Activated effector memory CD4-positive, alpha-beta T cell treated with anti-CD3 and anti-CD28 coated beads, Interleukin-2, amount 50 U/mL, for 16 hours (primary cell): ENCODE measurements around the gene MYL12B.
A peak's percentile ranks its signal among the peaks of the same experiment; 100 is the strongest.

Experiments used
- DNase-seq: peaks from one replicate; pipeline ENCODE4 v3.0.0-alpha.2; 2020

The MYL12B gene

DNA sequence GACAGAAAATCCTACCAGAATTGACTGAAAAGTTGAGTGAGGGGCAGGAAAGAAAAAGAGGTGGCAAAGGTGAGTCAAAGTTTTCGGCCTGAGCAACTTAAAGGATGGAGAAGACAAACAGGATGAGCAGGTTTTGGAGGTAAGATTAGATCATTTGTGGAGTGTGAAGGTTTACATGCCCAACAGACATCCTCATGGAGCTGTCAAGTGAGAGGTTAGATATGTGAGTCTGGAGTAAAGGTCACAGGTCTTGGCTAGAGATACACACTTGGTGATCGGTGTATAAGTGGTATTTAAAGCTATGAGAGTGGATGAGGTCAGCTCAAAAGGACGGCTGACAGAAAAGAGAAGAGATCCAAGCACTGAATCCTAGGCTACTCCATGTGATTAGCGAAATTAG, 25.5 kb upstream of the MYL12B start:
- DNase-seq, result no peak

- DNase-seq, result no peak
Observed at GRCh38 chr18:3238742-3239141, 23.2 kb upstream of the MYL12B start.

- DNase-seq, result no peak
Observed at GRCh38 chr18:3245185-3245564, 16.8 kb upstream of the MYL12B start.

- DNase-seq, result peak; percentile 92
Observed at GRCh38 chr18:3245853-3246634, 15.9 kb upstream of the MYL12B start.

DNA sequence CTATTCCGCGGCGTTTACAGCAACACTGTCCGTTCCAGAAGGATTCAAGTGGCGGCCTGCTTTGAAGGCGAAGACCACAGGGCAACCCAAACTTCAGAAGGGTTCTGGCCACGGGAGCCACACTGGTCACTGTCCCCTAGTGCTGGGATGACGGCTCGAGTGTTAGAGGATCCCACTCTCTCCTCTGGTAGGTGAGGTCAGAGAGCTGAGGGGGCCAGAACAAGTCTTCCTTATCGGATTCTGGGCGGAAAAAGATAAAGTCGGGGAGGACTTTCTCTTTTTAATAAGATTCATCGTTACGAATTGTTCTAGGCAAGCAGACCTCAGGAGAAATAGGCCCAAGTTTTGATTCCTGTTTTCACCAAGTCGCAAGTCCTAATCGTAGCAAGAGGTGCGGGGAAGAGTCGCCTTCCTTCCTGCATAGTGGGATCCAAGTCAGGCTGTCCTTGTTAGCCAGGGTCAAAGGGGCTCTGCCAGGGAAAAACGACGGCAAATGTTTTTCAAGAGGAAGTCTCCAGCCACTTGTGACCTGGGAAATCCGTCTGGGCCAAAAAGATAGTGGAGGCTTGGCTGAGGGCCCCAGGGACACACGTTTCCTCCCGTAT, 15.2 kb upstream of the MYL12B start:
- peak; percentile 75 for DNase-seq

- peak; percentile 96 for DNase-seq
Observed at GRCh38 chr18:3247240-3248061, 14.5 kb upstream of the MYL12B start, which contains the start of gene MYL12A. Gene MYL12A, plus strand, starts transcription at chr18:3247801. Its CDS starts 5,447 bp downstream, at chr18:3253248.

GRCh38 chr18:3248062-3248657, 13.8 kb upstream of the MYL12B start:
- no peak for DNase-seq

- DNase-seq, result peak; percentile 67
Observed at GRCh38 chr18:3248658-3249359, 13.1 kb upstream of the MYL12B start.

DNA sequence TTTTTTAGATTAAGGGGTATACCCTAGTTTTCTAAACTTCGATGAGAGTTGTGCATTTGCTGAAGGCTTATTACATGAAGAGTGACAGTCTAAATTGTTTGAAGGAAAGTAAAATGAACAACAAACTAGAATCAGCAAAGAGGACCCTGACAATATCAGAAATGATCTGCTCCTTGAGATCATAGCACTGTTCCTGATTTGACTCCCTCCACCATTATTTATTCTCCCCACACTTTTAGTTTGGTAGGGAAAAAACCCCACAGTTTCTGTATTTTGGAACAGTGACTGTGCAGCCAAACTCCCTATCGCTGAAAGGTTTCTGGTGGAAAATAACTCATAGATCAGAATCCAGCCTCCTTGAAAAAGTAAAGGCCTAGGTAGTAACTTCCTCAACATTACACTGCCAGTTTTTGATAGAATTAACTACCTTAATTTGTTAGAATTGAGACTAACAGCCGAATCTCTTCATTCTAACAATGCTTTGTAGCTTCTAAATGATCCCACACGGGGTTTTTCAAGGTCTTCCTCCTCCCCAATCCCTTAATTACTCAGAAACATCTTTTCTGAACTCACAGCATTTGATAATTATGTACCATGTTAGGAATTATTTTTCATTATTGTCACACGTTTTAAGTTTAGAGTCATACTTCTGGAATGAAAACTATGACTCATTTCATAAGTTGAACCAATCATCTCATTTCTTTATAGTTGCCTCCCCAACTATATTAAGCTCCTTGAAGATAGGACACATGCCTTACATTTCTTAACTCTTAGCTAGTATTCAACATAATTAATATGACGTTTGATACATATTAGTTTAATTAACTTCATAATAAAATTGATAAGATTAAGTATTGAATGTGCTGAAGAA, 11.5 kb upstream of the MYL12B start:
- no peak for DNase-seq

DNA sequence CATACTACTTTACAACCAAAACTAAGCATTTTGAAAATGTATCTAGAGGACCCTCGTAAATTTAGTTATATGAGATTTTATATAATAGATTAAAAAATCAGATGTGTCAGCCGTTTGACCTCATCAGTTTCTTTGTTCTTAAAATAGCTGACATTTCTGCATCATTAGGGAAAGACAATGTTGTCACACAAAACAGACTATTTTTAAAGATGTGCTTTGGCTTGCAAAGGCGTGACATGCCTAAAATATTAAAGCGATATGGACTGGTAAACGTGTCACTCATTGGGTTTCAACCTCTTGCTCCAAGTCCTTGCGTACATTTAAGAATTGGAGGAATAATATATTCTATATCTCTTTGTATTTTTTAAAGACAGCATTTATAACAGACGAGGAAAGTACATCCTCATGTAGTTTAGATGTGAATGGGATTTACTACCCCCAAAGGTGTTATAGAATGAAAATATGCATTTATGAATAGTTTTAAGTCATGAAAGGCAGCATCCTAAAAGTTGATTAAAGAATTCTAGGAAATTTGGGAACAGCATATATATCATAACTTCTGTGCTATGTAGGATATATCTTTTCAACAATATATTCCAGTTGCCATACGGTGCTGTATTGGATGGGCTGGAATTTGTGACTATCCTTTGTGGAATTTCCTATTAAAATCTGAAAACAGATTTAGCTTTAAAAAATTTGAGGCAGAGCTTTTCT, 10.5 kb upstream of the MYL12B start:
- DNase-seq, result no peak

DNA sequence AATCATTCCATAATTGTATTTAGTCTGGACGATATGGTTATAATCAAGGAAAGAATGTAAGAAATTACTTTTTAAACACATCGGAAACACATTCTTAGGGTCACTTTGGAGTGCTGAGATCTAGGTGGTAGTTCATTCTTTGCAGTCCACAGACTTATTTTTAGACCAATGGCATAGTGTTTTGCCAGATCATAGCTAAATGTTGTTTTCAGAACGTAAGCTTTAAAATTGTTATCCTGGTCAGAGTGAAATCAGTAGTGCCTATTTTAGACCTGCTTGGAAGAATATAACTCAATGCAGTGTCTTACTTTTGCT, 10.0 kb upstream of the MYL12B start:
- DNase-seq, result no peak

GRCh38 chr18:3252843-3253242, 9.1 kb upstream of the MYL12B start:
- DNase-seq, result no peak

- no peak for DNase-seq
Observed at GRCh38 chr18:3254725-3255124, 7.2 kb upstream of the MYL12B start.

GRCh38 chr18:3255611-3256165, 6.2 kb upstream of the MYL12B start:
- DNase-seq, result no peak

- no peak for DNase-seq
Observed at GRCh38 chr18:3256693-3257626, 5.0 kb upstream of the MYL12B start.

DNA sequence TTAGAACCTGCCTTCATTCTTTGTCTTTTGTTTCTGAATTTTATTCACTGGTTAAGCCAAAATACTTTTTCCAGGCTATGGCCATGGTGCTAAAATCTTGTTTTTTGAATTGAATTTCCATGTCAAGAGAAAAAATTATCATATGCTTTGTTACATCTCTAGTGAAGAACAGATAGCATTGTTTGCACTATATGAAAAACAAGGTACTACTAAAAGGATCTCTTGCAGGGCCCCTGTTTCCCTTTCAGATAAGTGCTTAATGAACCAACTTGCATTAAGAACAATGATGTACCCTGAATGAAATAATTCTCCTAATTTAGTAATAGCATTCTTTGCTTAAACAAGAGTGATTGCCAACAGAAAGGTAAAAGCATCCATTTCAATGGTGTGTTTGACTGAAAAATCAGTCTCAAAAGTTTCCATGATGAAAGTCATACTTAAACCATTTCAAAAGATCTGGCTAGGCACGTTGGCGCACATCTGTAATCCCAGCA, 4.3 kb upstream of the MYL12B start:
- no peak for DNase-seq

- DNase-seq, result no peak
Observed at GRCh38 chr18:3260995-3261372, 949 bp upstream of the MYL12B start.

- DNase-seq, result peak; percentile 76
Observed at GRCh38 chr18:3262234-3263131, 550 bp downstream of the MYL12B start.
